ENCODE measurements around the gene SCO2. TPM values are rescaled to one million over a fixed set of nuclear protein-coding genes. Genes with fewer than 3 reads are reported as not detected.
A peak's percentile ranks its signal among the peaks of the same experiment; 100 is the strongest.

SCO2 gene
- total and polyA plus RNA-seq, 2 of the 13 experiments (the other 11 are each of a cell fraction or from before 2014, with no cell fraction given): 0.32 to 3.7 TPM

DNA sequence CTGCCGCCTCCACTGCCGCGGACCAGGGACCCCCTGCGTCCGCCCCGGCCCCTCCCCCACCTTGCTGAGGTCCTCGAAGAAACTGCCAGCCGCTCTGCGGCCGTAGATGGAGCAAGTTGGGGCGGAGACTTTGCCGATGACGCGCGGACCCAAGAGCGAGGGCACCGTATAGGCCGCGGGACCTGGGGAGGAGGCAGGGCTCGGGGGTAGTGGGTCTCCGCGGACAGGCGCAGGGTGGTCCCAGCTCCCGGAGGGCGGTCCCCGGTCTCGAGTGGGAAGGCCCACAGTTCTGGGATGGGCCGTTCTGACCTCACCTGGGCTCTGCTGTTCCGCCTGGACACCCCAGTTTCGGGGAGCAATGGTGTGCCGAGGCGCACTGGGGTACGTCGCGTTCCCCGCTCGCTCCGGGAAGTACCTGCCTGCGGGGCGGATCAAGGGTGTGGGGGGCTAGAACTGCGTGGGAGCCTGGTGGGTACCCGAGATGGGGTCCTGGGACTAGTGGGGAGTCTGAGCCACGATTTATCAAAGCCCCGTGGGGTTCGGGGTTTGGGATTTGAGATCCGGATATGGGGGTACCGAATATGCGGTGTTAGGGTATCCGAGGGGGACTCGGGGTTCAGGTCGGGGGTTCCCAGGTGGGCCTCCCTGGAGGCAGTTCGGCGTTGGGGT lies 5.6 kb upstream of the SCO2 start (continued):
- TF ChIP-seq HOXA7 (CRISPR knock-in tag; IDR thresholded peaks at IDR 0.05) (0 out of 2 replicates have a peak, but pooled peaks have one; percentile 1), TAF15 (IDR thresholded peaks at IDR 0.05; ENCODE audit: low read depth, low read length, poor library complexity, severe bottlenecking) (peak; percentile 94), ZNF20 (CRISPR knock-in tag; IDR thresholded peaks at IDR 0.05) (no peak), KAT8 (CRISPR knock-in tag; IDR thresholded peaks at IDR 0.05) (no peak), ZNF274 (CRISPR knock-in tag; IDR thresholded peaks at IDR 0.05) (no peak), HNRNPL (IDR thresholded peaks at IDR 0.05; ENCODE audit: low read depth, low read length) (0 out of 2 replicates have a peak, but pooled peaks have one; percentile 45), TOE1 (CRISPR knock-in tag; IDR thresholded peaks at IDR 0.05) (no peak), ZNF34 (CRISPR knock-in tag; IDR thresholded peaks at IDR 0.05; ENCODE audit: borderline replicate concordance) (no peak), TBL1XR1 (IDR thresholded peaks at IDR 0.05; ENCODE audit: borderline replicate concordance, low read length, partially characterized antibody) (no peak), MZF1 (CRISPR knock-in tag; IDR thresholded peaks at IDR 0.05; ENCODE audit: borderline replicate concordance) (no peak), ZNF567 (CRISPR knock-in tag; IDR thresholded peaks at IDR 0.05; ENCODE audit: borderline replicate concordance) (no peak), ZNF264 (CRISPR knock-in tag; IDR thresholded peaks at IDR 0.05) (no peak; the same call in 1 of the 2 replicates), KDM1A (CRISPR knock-in tag; IDR thresholded peaks at IDR 0.05) (no peak), ZNF879 (CRISPR knock-in tag; IDR thresholded peaks at IDR 0.05) (no peak), IKZF1 (IDR thresholded peaks at IDR 0.05) (no peak), ZNF7 (CRISPR knock-in tag; IDR thresholded peaks at IDR 0.05) (no peak), ZNF33A (CRISPR knock-in tag; IDR thresholded peaks at IDR 0.05; ENCODE audit: borderline replicate concordance) (no peak; the same call in 1 of the 2 replicates)
- TF ChIP-seq, protein P1, sequence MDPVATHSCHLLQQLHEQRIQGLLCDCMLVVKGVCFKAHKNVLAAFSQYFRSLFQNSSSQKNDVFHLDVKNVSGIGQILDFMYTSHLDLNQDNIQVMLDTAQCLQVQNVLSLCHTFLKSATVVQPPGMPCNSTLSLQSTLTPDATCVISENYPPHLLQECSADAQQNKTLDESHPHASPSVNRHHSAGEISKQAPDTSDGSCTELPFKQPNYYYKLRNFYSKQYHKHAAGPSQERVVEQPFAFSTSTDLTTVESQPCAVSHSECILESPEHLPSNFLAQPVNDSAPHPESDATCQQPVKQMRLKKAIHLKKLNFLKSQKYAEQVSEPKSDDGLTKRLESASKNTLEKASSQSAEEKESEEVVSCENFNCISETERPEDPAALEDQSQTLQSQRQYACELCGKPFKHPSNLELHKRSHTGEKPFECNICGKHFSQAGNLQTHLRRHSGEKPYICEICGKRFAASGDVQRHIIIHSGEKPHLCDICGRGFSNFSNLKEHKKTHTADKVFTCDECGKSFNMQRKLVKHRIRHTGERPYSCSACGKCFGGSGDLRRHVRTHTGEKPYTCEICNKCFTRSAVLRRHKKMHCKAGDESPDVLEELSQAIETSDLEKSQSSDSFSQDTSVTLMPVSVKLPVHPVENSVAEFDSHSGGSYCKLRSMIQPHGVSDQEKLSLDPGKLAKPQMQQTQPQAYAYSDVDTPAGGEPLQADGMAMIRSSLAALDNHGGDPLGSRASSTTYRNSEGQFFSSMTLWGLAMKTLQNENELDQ (CRISPR knock-in tag; IDR thresholded peaks at IDR 0.05; ENCODE audit: borderline replicate concordance): no peak
- TF ChIP-seq, protein P2, sequence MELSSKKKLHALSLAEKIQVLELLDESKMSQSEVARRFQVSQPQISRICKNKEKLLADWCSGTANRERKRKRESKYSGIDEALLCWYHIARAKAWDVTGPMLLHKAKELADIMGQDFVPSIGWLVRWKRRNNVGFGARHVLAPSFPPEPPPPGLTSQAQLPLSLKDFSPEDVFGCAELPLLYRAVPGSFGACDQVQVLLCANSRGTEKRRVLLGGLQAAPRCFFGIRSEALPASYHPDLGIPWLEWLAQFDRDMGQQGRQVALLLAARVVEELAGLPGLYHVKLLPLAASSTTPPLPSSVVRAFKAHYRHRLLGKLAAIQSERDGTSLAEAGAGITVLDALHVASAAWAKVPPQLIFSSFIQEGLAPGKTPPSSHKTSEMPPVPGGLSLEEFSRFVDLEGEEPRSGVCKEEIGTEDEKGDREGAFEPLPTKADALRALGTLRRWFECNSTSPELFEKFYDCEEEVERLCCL (CRISPR knock-in tag; IDR thresholded peaks at IDR 0.05; ENCODE audit: borderline replicate concordance): no peak
- TF ChIP-seq, protein P3, sequence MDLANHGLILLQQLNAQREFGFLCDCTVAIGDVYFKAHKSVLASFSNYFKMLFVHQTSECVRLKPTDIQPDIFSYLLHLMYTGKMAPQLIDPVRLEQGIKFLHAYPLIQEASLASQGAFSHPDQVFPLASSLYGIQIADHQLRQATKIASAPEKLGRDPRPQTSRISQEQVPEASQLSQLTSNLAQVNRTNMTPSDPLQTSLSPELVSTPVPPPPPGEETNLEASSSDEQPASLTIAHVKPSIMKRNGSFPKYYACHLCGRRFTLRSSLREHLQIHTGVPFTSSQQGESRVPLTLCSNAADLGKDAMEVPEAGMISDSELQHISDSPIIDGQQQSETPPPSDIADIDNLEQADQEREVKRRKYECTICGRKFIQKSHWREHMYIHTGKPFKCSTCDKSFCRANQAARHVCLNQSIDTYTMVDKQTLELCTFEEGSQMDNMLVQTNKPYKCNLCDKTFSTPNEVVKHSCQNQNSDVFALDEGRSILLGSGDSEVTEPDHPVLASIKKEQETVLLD (CRISPR knock-in tag; IDR thresholded peaks at IDR 0.05; ENCODE audit: low read depth): no peak; the same call in 1 of the 2 replicates
- TF ChIP-seq, protein P4, sequence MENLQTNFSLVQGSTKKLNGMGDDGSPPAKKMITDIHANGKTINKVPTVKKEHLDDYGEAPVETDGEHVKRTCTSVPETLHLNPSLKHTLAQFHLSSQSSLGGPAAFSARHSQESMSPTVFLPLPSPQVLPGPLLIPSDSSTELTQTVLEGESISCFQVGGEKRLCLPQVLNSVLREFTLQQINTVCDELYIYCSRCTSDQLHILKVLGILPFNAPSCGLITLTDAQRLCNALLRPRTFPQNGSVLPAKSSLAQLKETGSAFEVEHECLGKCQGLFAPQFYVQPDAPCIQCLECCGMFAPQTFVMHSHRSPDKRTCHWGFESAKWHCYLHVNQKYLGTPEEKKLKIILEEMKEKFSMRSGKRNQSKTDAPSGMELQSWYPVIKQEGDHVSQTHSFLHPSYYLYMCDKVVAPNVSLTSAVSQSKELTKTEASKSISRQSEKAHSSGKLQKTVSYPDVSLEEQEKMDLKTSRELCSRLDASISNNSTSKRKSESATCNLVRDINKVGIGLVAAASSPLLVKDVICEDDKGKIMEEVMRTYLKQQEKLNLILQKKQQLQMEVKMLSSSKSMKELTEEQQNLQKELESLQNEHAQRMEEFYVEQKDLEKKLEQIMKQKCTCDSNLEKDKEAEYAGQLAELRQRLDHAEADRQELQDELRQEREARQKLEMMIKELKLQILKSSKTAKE (CRISPR knock-in tag; IDR thresholded peaks at IDR 0.05; ENCODE audit: borderline replicate concordance): no peak
- TF ChIP-seq, protein P5, sequence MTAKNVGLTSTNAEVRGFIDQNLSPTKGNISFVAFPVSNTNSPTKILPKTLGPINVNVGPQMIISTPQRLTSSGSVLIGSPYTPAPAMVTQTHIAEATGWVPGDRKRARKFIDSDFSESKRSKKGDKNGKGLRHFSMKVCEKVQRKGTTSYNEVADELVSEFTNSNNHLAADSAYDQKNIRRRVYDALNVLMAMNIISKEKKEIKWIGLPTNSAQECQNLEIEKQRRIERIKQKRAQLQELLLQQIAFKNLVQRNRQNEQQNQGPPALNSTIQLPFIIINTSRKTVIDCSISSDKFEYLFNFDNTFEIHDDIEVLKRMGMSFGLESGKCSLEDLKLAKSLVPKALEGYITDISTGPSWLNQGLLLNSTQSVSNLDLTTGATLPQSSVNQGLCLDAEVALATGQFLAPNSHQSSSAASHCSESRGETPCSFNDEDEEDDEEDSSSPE (CRISPR knock-in tag; IDR thresholded peaks at IDR 0.05): peak; percentile 2; the same call in 1 of the 2 replicates

All from HepG2 (cell line).